ENCODE data around the gene JMJD8. TPM values are rescaled to one million over a fixed set of nuclear protein-coding genes. Genes with fewer than 3 reads are reported as not detected.

The JMJD8 gene
- total and polyA plus RNA-seq, 10 donors = 24.9 to 58.7 (median 35.9) TPM

GRCh38 chr16:672371-672770, 11.8 kb downstream of the JMJD8 start:
- Histone ChIP-seq H3K4me3 (no peak overlapping the region), H3K27ac (no peak overlapping the region), H3K27me3 (replicated peaks in 1 of 7) (peaks cover 0 to 31% (median 15%) of the 10 kb centered on the region in 7 donors), H3K9me3 (no peaks in the 10 kb centered on the region), H3K36me3 (peaks cover 0 to 57% (median 45%) of the 10 kb centered on the region in 6 donors), H3K4me1 (peaks cover 24 to 71% (median 49%) of the 10 kb centered on the region in 6 donors)
- intact Hi-C loops (cut with DNase I; ENCODE audit: low total_unique reads) = no loop called here
- WGBS, 5 donors = 82 to 98% (median 96%) methylated on average over 7 to 19 of the region's 19 CpGs
- no peak for DNase-seq
- no peak for TF ChIP-seq POLR2A (IDR thresholded peaks at IDR 0.05)
- TF ChIP-seq CTCF (IDR thresholded peaks at IDR 0.05 in 8 of 11, conservative IDR thresholded peaks at IDR 0.05 in 3 of 11) = no peak
- no peak for TF ChIP-seq POLR2AphosphoS5 (IDR thresholded peaks at IDR 0.05)

GRCh38 chr16:671353-672131, 12.6 kb downstream of the JMJD8 start:
- Histone ChIP-seq H3K9me3 (no peaks in the 10 kb centered on the region), H3K27me3 (replicated peaks in 1 of 7) (peaks cover 0 to 23% (median 7%) of the 10 kb centered on the region in 7 donors), H3K27ac (no peak overlapping the region), H3K36me3 (peaks cover 0 to 57% (median 45%) of the 10 kb centered on the region in 6 donors), H3K4me1 (peaks cover 28 to 71% (median 51%) of the 10 kb centered on the region in 6 donors), H3K4me3 (no peak overlapping the region)
- WGBS, 5 donors = 88 to 97% (median 90%) methylated on average over 13 to 40 of the region's 40 CpGs
- TF ChIP-seq CTCF (IDR thresholded peaks at IDR 0.05 in 8 of 11, conservative IDR thresholded peaks at IDR 0.05 in 3 of 11) (no peak), POLR2AphosphoS5 (IDR thresholded peaks at IDR 0.05) (no peak), POLR2A (IDR thresholded peaks at IDR 0.05) (no peak)
- intact Hi-C loops (cut with DNase I; ENCODE audit: low total_unique reads) = no loop called here
- DNase-seq = no peak

- H3K4me3 ChIP-seq = no peak overlapping the region
- no peak overlapping the region for H3K27ac ChIP-seq
- TF ChIP-seq POLR2AphosphoS5 (IDR thresholded peaks at IDR 0.05) (peak in 1 of 3 donors; percentile 21), POLR2A (IDR thresholded peaks at IDR 0.05) (no peak)
- intact Hi-C loops (cut with DNase I; ENCODE audit: low total_unique reads) = no loop called here
- no peaks in the 10 kb centered on the region for H3K9me3 ChIP-seq
- H3K36me3 ChIP-seq = peaks cover 0 to 57% (median 45%) of the 10 kb centered on the region in 6 donors
- H3K4me1 ChIP-seq = peaks cover 24 to 66% (median 47%) of the 10 kb centered on the region in 6 donors
- no peak for DNase-seq
- WGBS, 5 donors = 93 to 97% (median 94%) methylated on average over 48 to 52 of the region's 52 CpGs
- H3K27me3 ChIP-seq (replicated peaks in 1 of 7) = peaks cover 0 to 15% (median 5%) of the 10 kb centered on the region in 7 donors
These were observed 13.4 kb downstream of the JMJD8 start for GRCh38 chr16:670485-671352.

GRCh38 chr16:669666-670065, 14.5 kb downstream of the JMJD8 start:
- Histone ChIP-seq H3K9me3 (no peaks in the 10 kb centered on the region), H3K36me3 (peaks cover 0 to 57% (median 45%) of the 10 kb centered on the region in 6 donors), H3K4me3 (peak overlapping the region in 2 of 8 donors; percentile 7 to 99), H3K4me1 (peaks cover 17 to 55% (median 37%) of the 10 kb centered on the region in 6 donors), H3K27ac (no peak overlapping the region), H3K27me3 (replicated peaks in 1 of 7) (peaks cover 0 to 4% (median 0%) of the 10 kb centered on the region in 7 donors)
- WGBS, 5 donors = 85 to 97% (median 94%) methylated on average over 12 to 13 of the region's 13 CpGs
- DNase-seq = no peak
- TF ChIP-seq CTCF (IDR thresholded peaks at IDR 0.05 in 8 of 11, conservative IDR thresholded peaks at IDR 0.05 in 3 of 11) (no peak), POLR2AphosphoS5 (IDR thresholded peaks at IDR 0.05) (no peak), POLR2A (IDR thresholded peaks at IDR 0.05) (no peak)
- intact Hi-C loops (cut with DNase I; ENCODE audit: low total_unique reads) = no loop called here

All from spleen (tissue), 11 donors.